NB4 (cell line): ENCODE data around the gene HOXC13.

Source experiments
- MYC ChIP-seq: IDR thresholded peaks from 2 replicates; pipeline ENCODE4 v1.6.1; 2011; ENCODE audit warnings: low read depth, low read length
- POLR2A ChIP-seq: IDR thresholded peaks from 2 replicates; pipeline ENCODE4 v1.6.1; 2011; ENCODE audit warnings: mild to moderate bottlenecking; ENCODE audit not compliant: insufficient read length; ENCODE audit errors: extremely low read depth
- TF ChIP-seq, protein P1 (sequence below): IDR thresholded peaks from one replicate; pipeline ENCODE4 v1.5.1; 2012; ENCODE audit warnings: low read depth, low read length
- TF ChIP-seq, protein P2 (sequence below): IDR thresholded peaks from 2 replicates; pipeline ENCODE4 v1.6.1; 2011; ENCODE audit warnings: low read depth, low read length

DNA sequence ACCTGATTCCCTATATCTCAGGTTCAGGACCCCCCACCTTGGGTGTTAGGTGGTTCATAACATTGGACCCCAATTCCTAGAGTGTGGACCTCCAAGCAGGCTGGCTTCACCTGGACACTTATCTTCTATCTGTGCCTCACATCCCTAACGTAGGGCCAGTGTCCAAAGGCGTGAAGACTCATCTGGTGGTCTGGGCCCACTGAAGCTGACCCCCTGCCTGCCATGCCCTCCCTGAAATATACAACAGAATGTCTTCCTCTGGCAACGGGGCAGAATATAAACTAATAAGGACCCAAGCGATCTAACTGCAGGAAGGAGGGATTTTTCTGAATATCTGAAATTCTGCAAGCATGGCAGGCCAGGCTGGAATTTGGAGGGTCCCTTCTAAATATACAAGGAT, 5.6 kb downstream of the HOXC13 start:
- TF ChIP-seq, protein P1, sequence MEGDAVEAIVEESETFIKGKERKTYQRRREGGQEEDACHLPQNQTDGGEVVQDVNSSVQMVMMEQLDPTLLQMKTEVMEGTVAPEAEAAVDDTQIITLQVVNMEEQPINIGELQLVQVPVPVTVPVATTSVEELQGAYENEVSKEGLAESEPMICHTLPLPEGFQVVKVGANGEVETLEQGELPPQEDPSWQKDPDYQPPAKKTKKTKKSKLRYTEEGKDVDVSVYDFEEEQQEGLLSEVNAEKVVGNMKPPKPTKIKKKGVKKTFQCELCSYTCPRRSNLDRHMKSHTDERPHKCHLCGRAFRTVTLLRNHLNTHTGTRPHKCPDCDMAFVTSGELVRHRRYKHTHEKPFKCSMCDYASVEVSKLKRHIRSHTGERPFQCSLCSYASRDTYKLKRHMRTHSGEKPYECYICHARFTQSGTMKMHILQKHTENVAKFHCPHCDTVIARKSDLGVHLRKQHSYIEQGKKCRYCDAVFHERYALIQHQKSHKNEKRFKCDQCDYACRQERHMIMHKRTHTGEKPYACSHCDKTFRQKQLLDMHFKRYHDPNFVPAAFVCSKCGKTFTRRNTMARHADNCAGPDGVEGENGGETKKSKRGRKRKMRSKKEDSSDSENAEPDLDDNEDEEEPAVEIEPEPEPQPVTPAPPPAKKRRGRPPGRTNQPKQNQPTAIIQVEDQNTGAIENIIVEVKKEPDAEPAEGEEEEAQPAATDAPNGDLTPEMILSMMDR: no peak
- TF ChIP-seq POLR2A: no peak
- TF ChIP-seq, protein P2, sequence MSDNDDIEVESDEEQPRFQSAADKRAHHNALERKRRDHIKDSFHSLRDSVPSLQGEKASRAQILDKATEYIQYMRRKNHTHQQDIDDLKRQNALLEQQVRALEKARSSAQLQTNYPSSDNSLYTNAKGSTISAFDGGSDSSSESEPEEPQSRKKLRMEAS: no peak
- TF ChIP-seq MYC: no peak
